Fibroblast of skin of scalp (primary cell): Measurements from ENCODE around the gene HSD11B2.

Experiments used
- DNase-seq: peaks from one replicate; pipeline ENCODE4 v3.0.0-alpha.2; 2013

The HSD11B2 gene

GRCh38 chr16:67396159-67397035, 34.5 kb upstream of the HSD11B2 start:
- DNase-seq, result peak; percentile 84

- DNase-seq, result no peak
Observed at GRCh38 chr16:67397036-67397801, 33.7 kb upstream of the HSD11B2 start.

GRCh38 chr16:67397812-67398545, 32.9 kb upstream of the HSD11B2 start:
- DNase-seq, result no peak

- no peak for DNase-seq
Observed at GRCh38 chr16:67398546-67399217, 32.2 kb upstream of the HSD11B2 start.

GRCh38 chr16:67399218-67399733, 31.6 kb upstream of the HSD11B2 start:
- DNase-seq, result peak; percentile 18

GRCh38 chr16:67399749-67400704, 30.9 kb upstream of the HSD11B2 start:
- DNase-seq, result peak; percentile 14

- DNase-seq, result no peak
Observed at GRCh38 chr16:67400901-67401300, 30.0 kb upstream of the HSD11B2 start.

GRCh38 chr16:67403976-67404555, 26.9 kb upstream of the HSD11B2 start:
- no peak for DNase-seq

GRCh38 chr16:67404740-67405226, 26.1 kb upstream of the HSD11B2 start:
- DNase-seq, result no peak

- no peak for DNase-seq
Observed at GRCh38 chr16:67405336-67405735, 25.6 kb upstream of the HSD11B2 start.

GRCh38 chr16:67406111-67406971, 24.6 kb upstream of the HSD11B2 start:
- peak; percentile 80 for DNase-seq

GRCh38 chr16:67407176-67407787, 23.6 kb upstream of the HSD11B2 start:
- no peak for DNase-seq

GRCh38 chr16:67407788-67408452, 23.0 kb upstream of the HSD11B2 start:
- no peak for DNase-seq

GRCh38 chr16:67409631-67410030, 21.3 kb upstream of the HSD11B2 start:
- DNase-seq, result no peak

GRCh38 chr16:67411339-67411738, 19.6 kb upstream of the HSD11B2 start:
- DNase-seq, result no peak

GRCh38 chr16:67412294-67412693, 18.6 kb upstream of the HSD11B2 start:
- DNase-seq, result no peak

GRCh38 chr16:67413978-67414911, 16.7 kb upstream of the HSD11B2 start:
- no peak for DNase-seq
